T-helper 1 cell treated with Interleukin-12 subunit alpha and Interleukin-12 subunit beta and Interleukin-4 antibody, amounts not matched to agents 30 μg/mL and 1 μg/mL, for 36 hours (primary cell): ENCODE data around the gene TRMO.

Experiments used
- H3K27ac Mint-ChIP-seq: one replicate; pipeline ENCODE4 v1.8.0; 2021; ENCODE audit warnings: mild to moderate bottlenecking, mixed read lengths
- H3K27me3 Mint-ChIP-seq: one replicate; pipeline ENCODE4 v1.8.0; 2021; ENCODE audit warnings: low read depth, mixed read lengths
- H3K36me3 Mint-ChIP-seq: one replicate; pipeline ENCODE4 v1.8.0; 2021; ENCODE audit warnings: low read depth, mixed read lengths
- H3K4me1 Mint-ChIP-seq: one replicate; pipeline ENCODE4 v1.8.0; 2021; ENCODE audit warnings: low read depth, mixed read lengths
- H3K4me3 Mint-ChIP-seq: one replicate; pipeline ENCODE4 v1.8.0; 2021; ENCODE audit warnings: mild to moderate bottlenecking, moderate library complexity, mixed read lengths
- H3K9me3 Mint-ChIP-seq: one replicate; pipeline ENCODE4 v1.8.0; 2021; ENCODE audit warnings: mixed read lengths

TRMO gene

DNA sequence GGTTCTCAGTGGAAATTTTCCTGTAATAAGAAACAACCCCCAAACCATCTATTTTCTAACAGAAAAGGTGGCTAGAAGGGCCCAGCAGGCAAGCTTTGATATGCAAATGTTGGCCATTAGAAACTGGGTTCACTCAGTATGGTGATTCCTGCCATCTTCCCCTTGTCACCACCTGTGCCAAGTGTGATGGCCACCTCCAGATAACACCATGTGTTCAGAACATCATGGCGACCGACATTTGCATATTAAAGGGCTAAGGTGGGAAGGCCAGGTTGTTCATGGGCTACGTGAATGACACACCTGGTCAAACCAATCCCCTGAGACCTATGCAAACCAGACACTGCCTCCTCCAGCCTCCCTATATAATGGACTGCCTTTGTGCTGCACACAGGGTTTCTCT lies 48.9 kb downstream of the TRMO start:
- Mint-ChIP-seq H3K4me1 (no peaks in the 10 kb centered on the region), H3K36me3 (no peaks in the 10 kb centered on the region), H3K27ac (no peak overlapping the region), H3K4me3 (no peak overlapping the region), H3K9me3 (no peaks in the 10 kb centered on the region), H3K27me3 (peaks cover 30% of the 10 kb centered on the region)

DNA sequence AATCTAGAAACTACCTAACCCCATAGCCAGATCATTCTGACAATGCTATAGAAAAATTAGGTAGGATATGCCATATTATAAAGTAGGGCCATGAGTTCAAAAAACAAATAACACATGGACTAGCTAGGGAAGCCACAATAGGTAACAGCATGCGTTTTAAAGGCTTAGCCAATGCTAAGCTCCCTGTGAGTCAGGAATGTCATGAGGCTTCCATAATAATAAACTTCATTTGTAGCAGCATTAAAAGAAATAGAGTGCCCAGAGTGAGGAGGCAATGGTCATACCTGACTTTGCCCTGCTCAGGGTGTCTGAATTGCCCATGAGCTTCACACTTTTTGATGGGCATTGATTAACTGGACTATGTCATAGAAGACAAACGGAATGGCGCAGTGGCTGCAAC lies 53.4 kb downstream of the TRMO start:
- Mint-ChIP-seq H3K4me3 (no peak overlapping the region), H3K27me3 (peaks cover 55% of the 10 kb centered on the region), H3K36me3 (no peaks in the 10 kb centered on the region), H3K9me3 (peaks cover 20% of the 10 kb centered on the region), H3K4me1 (no peaks in the 10 kb centered on the region), H3K27ac (no peak overlapping the region)

DNA sequence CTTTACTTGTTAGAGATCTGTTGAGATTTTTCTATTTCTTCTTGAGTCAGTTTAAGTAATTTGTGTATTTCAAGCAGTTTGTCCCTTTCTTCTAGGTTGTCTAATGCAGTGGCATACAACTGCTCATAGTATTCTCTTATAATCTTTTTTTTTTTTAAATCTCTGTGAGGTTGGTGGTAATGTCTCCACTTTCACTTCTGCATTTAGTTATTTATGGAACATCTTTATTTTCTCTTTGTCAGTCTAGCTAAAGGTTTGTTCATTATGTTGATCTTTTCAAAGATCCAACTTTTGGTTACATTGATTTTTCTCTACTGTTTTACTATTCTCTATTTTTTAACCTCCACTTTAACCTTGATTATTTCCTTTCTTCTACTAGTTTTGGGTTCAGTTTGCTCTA lies 55.5 kb downstream of the TRMO start:
- Mint-ChIP-seq H3K4me3 (no peak overlapping the region), H3K27me3 (peaks cover 62% of the 10 kb centered on the region), H3K36me3 (no peaks in the 10 kb centered on the region), H3K9me3 (peaks cover 20% of the 10 kb centered on the region), H3K27ac (no peak overlapping the region), H3K4me1 (no peaks in the 10 kb centered on the region)

DNA sequence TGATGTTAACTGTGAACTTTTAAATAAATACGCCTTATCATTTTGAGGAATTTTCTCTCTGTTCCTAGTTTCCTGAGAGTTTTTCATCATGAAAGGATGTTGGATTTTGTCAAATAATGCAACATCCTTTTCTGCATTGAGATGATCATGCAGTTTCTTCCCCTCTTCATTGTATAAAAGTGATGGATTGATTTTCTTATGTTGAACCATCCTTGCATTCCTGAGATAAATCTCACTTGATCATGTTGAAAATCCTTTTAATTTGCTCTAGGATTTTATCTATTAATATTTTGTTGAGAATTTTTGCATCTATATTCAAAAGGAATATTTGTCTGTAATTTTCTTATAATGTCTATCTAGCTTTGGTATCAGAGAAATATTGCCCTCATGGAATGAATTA lies 56.0 kb downstream of the TRMO start:
- H3K27ac Mint-ChIP-seq: no peak overlapping the region
- H3K27me3 Mint-ChIP-seq: peaks cover 63% of the 10 kb centered on the region
- peaks cover 20% of the 10 kb centered on the region for H3K9me3 Mint-ChIP-seq
- no peaks in the 10 kb centered on the region for H3K36me3 Mint-ChIP-seq
- H3K4me3 Mint-ChIP-seq: no peak overlapping the region
- no peaks in the 10 kb centered on the region for H3K4me1 Mint-ChIP-seq

DNA sequence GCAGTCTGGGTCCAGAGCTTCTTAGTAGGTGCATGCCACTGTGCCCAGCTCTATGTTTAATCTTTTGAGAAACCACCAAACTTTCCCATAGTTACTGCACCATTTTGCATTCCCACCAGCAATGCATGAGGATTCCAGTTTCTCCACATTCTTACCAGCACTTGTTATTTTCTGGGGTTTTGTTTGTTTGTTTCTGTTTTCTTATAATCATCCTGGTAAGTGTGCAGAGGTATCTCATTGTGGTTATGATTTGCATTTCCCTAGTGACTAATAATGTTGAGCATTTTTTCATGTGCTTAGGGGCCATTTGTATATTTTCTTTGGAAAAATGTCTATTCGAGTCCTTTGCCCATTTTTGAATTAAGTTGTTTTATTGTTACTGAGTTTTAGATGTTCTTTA lies 57.9 kb downstream of the TRMO start:
- no peak overlapping the region for H3K27ac Mint-ChIP-seq
- no peak overlapping the region for H3K4me3 Mint-ChIP-seq
- H3K9me3 Mint-ChIP-seq: peaks cover 20% of the 10 kb centered on the region
- H3K4me1 Mint-ChIP-seq: no peaks in the 10 kb centered on the region
- H3K27me3 Mint-ChIP-seq: peaks cover 66% of the 10 kb centered on the region
- no peaks in the 10 kb centered on the region for H3K36me3 Mint-ChIP-seq

DNA sequence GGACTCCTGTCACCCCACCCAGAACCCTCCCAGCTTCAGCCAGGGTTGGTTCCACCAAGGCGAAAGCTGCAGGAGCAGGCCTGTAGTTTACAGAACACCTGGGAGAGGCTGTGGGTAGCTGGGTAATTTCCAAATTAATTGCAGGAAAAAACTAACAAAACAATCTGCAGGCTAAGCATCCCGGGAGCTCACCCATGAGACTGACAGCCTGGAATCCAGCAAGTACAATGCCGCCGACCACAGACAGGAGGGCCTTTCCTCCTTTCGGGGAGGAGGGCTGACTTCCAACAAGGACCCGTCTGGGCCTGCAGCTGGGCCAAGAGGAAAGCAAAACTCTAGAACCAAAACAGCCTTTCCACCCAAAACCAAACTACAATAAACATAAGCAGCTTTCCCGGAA lies 59.0 kb downstream of the TRMO start:
- peaks cover 20% of the 10 kb centered on the region for H3K9me3 Mint-ChIP-seq
- no peaks in the 10 kb centered on the region for H3K36me3 Mint-ChIP-seq
- H3K4me1 Mint-ChIP-seq: peaks cover under 1% of the 10 kb centered on the region
- peaks cover 69% of the 10 kb centered on the region for H3K27me3 Mint-ChIP-seq
- H3K27ac Mint-ChIP-seq: no peak overlapping the region
- no peak overlapping the region for H3K4me3 Mint-ChIP-seq

DNA sequence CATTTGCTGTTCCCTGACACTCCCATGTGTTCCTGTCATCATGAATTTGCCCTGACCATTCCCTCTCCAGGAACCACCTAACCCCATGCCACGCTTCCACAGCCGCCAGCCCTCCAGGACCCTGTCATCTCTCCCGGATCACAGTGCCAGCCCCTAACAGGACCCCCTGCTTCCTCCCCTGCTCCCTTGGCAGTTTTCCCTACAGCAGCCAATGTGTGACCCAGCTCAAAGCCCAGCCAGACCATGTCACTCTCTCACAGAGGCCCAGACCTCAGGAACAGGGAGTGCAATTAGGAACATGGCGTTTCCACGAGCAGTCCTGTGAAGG lies 61.2 kb downstream of the TRMO start:
- peaks cover 81% of the 10 kb centered on the region for H3K27me3 Mint-ChIP-seq
- peaks cover 9% of the 10 kb centered on the region for H3K9me3 Mint-ChIP-seq
- H3K36me3 Mint-ChIP-seq: no peaks in the 10 kb centered on the region
- no peak overlapping the region for H3K27ac Mint-ChIP-seq
- H3K4me3 Mint-ChIP-seq: no peak overlapping the region
- H3K4me1 Mint-ChIP-seq: peaks cover 5% of the 10 kb centered on the region

DNA sequence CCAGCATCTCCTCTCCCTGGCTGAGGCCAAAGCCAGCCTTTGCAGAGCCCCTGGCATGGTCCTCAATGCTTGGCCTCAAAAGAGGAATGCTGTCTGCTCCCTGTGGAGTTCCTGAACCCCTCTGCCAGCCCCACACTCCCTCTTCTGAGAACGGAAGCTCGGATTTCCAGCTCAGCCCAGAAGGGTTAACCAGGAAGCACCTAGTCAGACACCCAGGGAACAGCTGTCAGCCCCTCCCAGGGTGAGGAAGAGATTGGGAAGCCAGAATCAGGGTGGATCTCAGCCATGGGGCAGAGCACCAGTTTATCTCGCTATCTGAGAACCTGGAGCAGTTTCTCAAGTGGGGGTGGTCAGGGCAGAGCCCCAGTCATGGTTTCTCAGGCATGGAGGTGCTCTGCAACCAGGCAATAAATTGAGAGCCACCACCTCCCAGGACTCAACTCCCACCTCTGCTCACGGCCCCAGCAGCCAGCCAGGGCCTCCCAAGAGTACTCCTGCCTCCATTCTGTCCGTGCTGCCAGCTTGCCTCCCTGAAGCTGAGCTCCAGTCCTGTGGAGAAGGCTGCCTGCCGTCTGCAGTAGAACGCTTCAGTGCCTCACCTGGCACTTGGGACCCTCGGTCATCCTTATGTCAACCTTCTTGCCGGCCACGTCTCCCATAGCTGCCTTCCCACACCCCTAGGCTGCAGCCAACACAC lies 61.7 kb downstream of the TRMO start:
- H3K36me3 Mint-ChIP-seq: no peaks in the 10 kb centered on the region
- peaks cover 5% of the 10 kb centered on the region for H3K4me1 Mint-ChIP-seq
- no peak overlapping the region for H3K27ac Mint-ChIP-seq
- H3K27me3 Mint-ChIP-seq: peaks cover 81% of the 10 kb centered on the region
- peaks cover 4% of the 10 kb centered on the region for H3K9me3 Mint-ChIP-seq
- H3K4me3 Mint-ChIP-seq: no peak overlapping the region

DNA sequence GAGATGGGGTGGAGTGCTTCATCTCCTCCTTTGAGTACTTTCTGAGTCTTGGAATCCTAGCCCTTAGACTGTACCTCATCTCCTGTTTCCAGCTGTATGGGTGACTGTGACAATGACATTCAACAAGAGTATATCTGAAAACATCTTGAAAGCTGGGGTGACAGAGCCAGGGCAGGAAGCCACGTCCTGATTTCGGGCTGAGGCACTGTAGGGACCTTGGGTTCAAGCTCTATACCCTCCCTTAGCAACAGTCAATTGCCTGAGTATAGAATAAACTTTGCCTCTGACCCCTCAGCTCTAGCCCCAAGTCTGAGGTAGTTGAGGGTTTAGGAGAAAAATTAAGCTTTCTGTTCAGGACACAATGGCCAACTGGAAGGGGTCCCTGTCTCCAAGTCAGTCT lies 63.0 kb downstream of the TRMO start:
- Mint-ChIP-seq H3K36me3 (no peaks in the 10 kb centered on the region), H3K4me3 (no peak overlapping the region), H3K27ac (no peak overlapping the region), H3K4me1 (peaks cover 5% of the 10 kb centered on the region), H3K9me3 (no peaks in the 10 kb centered on the region), H3K27me3 (peaks cover 78% of the 10 kb centered on the region)

DNA sequence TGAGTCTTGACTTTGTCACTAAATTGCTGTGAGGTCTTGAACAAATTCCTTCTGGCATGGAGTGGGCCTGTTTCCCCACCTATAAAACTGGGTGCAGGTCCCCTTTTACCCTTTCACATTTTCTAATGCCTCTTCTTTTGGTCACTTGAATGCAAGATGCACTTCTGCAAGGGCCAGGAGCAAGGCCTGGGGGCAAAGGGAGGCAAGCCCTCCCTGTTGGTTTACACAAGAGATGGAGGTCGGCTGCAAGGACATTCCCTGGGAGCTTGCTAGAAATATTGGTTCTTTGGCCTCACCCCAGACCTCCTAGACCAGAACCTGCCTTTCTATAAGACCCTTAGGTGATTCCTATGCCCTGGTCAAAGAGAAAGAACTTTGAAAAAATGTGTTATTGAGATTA lies 63.5 kb downstream of the TRMO start:
- Mint-ChIP-seq H3K4me1 (peaks cover 7% of the 10 kb centered on the region), H3K27ac (no peak overlapping the region), H3K27me3 (peaks cover 80% of the 10 kb centered on the region), H3K9me3 (no peaks in the 10 kb centered on the region), H3K4me3 (no peak overlapping the region), H3K36me3 (no peaks in the 10 kb centered on the region)

DNA sequence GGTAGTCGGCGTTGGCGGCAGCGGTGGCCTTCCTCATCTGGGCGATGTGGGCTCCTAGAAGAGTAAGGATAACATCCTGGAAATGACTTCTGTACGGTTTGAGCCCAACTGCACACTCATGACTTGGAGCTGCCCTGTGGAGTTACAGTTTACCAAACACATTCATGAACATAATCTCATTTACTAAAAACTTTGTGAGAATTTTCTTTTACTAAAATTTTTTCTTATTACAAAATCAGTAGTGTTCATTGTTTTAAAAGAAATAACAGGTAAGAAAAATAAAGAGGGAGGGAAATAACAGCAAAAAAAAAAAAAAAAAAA lies 63.9 kb downstream of the TRMO start:
- Mint-ChIP-seq H3K4me3 (no peak overlapping the region), H3K27me3 (peaks cover 80% of the 10 kb centered on the region), H3K4me1 (peaks cover 7% of the 10 kb centered on the region), H3K27ac (no peak overlapping the region), H3K9me3 (no peaks in the 10 kb centered on the region), H3K36me3 (no peaks in the 10 kb centered on the region)

DNA sequence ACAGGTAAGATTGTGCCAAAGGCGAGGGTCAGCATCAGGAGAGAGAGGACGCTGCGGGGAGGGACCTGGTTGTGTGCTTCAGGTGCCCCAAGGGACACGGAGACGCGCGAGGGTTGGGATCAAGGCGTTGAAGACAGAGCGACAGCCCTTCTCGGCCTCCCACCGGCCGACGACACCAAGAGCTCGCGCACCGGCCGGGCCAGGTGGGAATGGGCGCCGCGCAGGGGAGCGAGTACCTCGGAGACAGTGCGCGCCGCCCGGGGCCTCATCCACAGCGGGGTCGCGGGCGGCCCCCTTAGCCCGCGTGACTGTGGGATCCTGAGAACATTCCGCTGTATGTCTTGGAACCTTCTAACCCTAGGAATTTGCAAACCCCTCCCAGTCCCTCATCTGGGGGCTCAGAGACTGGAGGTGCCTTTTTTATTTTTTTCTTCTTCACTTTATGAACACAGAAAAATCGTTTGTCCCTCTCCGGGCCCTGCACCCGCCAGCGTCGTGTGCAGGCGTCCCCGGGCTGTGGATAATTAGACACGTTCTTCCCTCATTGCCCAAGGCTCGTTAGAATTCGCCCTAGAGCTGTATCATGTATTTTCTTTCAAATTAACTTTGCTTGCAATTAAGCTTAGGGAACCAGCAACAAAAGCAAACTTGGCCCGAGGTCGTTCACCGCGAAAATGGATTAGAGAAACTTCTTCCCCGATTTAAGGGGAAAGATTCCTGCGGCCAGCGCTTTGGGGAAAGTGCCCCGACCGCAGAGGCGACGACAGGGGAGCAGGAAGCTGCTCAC lies 64.5 kb downstream of the TRMO start:
- no peak overlapping the region for H3K27ac Mint-ChIP-seq
- peaks cover 7% of the 10 kb centered on the region for H3K4me1 Mint-ChIP-seq
- H3K9me3 Mint-ChIP-seq: no peaks in the 10 kb centered on the region
- H3K27me3 Mint-ChIP-seq: peaks cover 83% of the 10 kb centered on the region
- H3K4me3 Mint-ChIP-seq: no peak overlapping the region
- no peaks in the 10 kb centered on the region for H3K36me3 Mint-ChIP-seq

DNA sequence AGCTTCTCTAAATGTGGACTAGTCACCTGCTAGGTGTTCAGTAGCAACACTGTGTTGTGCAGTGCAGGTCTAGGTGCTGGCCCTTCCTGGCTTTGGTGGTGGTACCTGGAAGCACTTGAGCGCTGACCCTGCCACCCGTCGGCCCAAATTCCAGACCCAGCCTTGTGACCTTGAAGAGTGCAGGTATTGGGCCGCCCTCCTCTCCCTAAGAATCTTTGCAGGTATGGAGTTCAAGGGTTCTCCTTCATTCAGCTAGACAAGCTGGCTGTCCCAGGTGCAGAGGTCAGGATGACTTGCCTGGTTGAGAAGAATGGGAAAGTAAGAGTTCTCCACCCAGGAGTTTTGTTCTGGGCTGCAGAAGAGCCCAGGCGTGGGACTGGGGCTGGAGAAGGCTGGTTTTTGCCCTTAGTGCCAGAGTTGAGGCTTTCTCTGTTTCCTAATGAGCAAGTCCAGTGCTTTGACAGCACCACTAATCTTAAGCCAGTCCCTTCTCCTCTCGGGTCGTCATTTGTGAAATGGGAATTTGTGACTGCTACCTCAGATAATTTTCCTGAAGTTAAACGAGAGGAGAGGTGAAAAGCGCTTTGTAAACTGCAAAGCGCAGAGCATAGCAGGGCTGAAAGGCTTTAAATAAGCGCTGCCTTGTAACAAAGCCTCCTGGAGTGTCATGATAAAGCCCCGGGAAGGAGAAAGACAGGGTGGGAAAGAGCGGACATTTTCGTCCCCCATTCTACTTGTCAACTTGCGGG lies 65.3 kb downstream of the TRMO start:
- H3K4me1 Mint-ChIP-seq: peaks cover 7% of the 10 kb centered on the region

DNA sequence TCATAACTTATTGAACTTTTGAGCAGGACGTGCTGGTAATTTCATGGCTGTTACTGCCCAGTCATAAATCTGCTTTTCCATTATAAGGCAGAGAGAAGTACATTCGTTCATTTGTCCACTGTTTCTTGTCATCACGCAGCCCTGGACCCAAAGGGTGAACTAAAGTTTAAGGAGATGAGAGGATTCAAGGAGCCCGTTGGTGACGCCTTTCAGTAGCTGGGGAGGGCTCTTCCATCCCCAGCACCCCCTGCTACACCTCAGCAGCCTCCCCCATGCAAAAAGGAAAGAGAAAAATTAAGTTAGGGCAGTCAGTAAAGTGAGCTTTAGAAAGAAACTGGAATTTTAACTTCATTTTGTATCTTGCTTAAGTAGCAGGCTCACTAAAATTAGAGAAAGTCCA lies 66.4 kb downstream of the TRMO start:
- H3K4me1 Mint-ChIP-seq: peaks cover 9% of the 10 kb centered on the region
- peaks cover 86% of the 10 kb centered on the region for H3K27me3 Mint-ChIP-seq
- H3K4me3 Mint-ChIP-seq: no peak overlapping the region
- H3K36me3 Mint-ChIP-seq: no peaks in the 10 kb centered on the region
- no peaks in the 10 kb centered on the region for H3K9me3 Mint-ChIP-seq
- no peak overlapping the region for H3K27ac Mint-ChIP-seq

More for the DNA sequence above, 65.3 kb downstream of the TRMO start:
- Mint-ChIP-seq H3K4me3 (no peak overlapping the region), H3K36me3 (no peaks in the 10 kb centered on the region), H3K9me3 (no peaks in the 10 kb centered on the region), H3K27me3 (peaks cover 86% of the 10 kb centered on the region), H3K27ac (no peak overlapping the region)

DNA sequence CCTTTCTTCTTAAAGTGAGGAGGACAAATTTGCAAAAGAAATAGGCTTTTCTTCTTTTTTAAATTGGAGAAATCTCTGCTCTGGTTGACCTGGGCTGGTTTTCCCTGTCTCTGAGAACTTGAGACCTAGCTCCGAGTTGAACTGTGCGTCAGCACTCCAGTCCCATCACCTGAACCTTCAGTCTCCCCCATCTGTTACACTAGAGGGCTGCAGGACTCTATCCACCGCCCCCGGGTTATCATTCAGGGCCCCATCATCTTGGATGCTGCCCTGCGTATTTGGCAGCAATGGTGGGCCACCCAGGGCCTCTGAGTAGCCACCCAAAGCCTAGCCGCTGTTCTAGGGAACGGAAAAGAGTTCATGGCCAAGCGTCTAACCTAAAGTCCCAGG lies 66.8 kb downstream of the TRMO start:
- H3K27ac Mint-ChIP-seq: no peak overlapping the region
- H3K4me1 Mint-ChIP-seq: peaks cover 11% of the 10 kb centered on the region
- H3K9me3 Mint-ChIP-seq: no peaks in the 10 kb centered on the region
- H3K36me3 Mint-ChIP-seq: no peaks in the 10 kb centered on the region
- H3K4me3 Mint-ChIP-seq: no peak overlapping the region
- H3K27me3 Mint-ChIP-seq: peaks cover 88% of the 10 kb centered on the region
